ENCODE results near the gene ITIH1.
"Not testable (repeated sequence)": the region's sequence is repeated elsewhere in the genome, so short reads cannot be mapped to it uniquely, and the experiment has no call there.

Gene ITIH1

GRCh38 chr3:52774066-52774713 is 3.2 kb upstream of the ITIH1 start:
- no peak for DNase-seq (ENCODE audit: low read depth, low spot score)
- no peak overlapping the region for H3K4me3 ChIP-seq (ENCODE audit: low read depth, low read length)
- TF ChIP-seq CTCF (IDR thresholded peaks at IDR 0.05; ENCODE audit: low read depth, low read length), result no peak
- in situ Hi-C loops (cut with HindIII; ENCODE audit: low sequenced_read_pairs), result no loop called here

DNA sequence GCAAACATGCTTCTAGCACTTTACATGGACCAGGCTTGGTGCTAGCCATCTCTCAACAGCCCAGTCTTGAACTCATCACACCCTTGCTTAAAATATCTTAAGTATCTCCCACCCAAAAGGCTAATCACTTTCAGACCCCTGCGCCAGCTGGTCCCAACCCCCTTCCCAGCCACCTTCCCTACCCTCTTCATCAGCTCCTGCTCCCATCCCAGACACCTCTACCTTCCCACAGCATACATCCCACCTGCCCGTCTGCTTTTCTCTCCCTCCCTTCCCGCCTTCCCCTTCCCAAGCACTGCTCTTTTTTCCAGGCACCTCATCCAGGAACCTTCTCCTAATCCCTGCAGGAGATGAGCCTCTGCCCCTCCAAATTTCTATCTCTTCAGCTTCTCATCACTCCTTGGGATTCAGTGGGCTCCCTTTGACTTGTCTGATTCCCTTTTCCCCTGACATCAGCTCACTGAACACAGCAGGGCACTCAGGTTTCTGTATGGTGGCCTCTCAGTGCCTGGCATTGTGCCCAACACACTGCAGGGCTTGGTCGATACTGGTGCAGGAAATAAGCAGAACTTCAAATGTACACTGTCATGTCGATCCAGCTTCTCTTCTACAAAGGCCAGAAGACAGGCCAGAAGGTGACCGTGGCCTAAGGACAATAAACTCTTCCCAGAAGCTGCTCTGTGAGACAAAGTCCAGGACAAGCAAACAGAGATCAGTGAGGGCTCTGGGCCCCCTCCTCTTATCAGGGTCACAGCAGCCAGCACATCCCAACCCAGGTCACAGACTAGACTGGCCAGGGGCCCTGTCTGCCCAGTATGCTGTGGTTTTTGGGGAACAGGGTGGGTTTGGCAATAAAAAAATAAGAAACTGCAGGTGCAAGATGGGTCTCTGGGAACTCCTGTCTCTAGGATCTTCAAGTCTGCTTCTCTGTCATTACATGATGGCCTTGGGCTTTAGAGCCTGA is 2.2 kb upstream of the ITIH1 start:
- in situ Hi-C loops (cut with HindIII; ENCODE audit: low sequenced_read_pairs), result no loop called here
- H3K4me3 ChIP-seq (ENCODE audit: low read depth, low read length), result no peak overlapping the region
- DNase-seq (ENCODE audit: low read depth, low spot score), result no peak
- TF ChIP-seq CTCF (IDR thresholded peaks at IDR 0.05; ENCODE audit: low read depth, low read length), result no peak

- in situ Hi-C loops (cut with HindIII; ENCODE audit: low sequenced_read_pairs), result no loop called here
- DNase-seq (ENCODE audit: low read depth, low spot score), result no peak
- no peak for TF ChIP-seq CTCF (IDR thresholded peaks at IDR 0.05; ENCODE audit: low read depth, low read length)
- no peak overlapping the region for H3K4me3 ChIP-seq (ENCODE audit: low read depth, low read length)
These were observed 1.5 kb upstream of the ITIH1 start for GRCh38 chr3:52775877-52776276.

DNA sequence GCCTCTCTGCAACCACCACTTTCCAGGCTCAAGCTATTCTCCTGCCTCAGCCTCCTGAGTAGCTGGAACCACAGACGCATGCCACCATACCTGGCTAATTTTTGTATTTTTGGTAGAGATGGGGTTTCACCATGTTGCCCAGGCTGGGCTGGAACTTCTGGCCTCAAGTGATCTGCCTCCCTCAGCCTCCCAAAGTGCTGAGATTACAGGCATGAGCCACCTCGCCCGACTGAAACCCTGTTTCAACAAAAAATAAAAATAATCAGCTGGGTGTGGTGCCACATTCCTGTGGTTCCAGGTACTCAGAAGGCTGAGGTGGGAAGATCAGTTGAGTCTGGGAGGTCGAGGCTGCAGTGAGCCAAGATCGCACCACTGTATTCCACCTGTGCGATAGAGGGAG is 913 bp upstream of the ITIH1 start:
- in situ Hi-C loops (cut with HindIII; ENCODE audit: low sequenced_read_pairs); H3K4me3 ChIP-seq (ENCODE audit: low read depth, low read length); DNase-seq (ENCODE audit: low read depth, low spot score): not testable (repeated sequence)

- no peak for TF ChIP-seq CTCF (IDR thresholded peaks at IDR 0.05; ENCODE audit: low read depth, low read length)
- in situ Hi-C loops (cut with HindIII; ENCODE audit: low sequenced_read_pairs), result no loop called here
- DNase-seq (ENCODE audit: low read depth, low spot score), result no peak
- H3K4me3 ChIP-seq (ENCODE audit: low read depth, low read length), result no peak overlapping the region
These were observed 783 bp downstream of the ITIH1 start for GRCh38 chr3:52777959-52778805.

DNA sequence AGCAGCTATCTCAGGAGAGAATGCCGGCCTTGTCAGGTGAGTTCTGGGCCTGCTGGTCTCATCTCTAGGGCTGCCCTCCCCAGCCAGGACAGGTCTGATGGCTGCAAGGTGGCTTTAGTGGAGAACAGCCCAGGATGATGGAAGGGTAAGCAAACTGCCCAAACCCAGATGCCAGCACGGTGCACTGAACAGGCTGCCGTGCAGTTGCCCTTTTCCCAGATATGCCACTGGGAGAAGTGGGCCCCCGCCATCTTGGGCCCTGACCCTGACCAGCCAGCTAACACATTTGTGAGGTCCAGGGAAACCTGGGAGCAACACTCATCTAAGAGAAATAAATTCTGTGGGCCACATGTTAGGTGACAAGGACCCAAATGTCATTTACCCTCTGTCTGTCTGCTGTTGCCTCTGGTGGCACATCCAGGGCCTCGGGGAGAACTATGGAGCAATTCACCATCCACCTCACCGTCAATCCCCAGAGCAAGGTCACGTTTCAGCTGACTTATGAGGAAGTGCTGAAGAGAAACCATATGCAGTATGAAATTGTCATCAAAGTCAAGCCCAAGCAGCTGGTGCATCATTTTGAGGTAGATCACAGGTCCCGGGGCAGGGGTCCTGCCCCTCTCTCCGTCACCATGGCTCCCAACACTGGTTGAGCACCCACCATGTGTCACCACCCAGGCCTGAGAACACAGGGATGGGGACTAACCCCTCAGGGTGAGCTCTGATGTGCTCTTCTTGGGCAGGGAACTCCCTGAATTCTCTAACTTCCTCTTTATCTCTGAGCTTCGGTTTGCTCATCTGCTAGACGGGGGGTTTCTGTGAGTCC is 1.8 kb downstream of the ITIH1 start:
- TF ChIP-seq CTCF (IDR thresholded peaks at IDR 0.05; ENCODE audit: low read depth, low read length), result no peak
- in situ Hi-C loops (cut with HindIII; ENCODE audit: low sequenced_read_pairs), result no loop called here
- H3K4me3 ChIP-seq (ENCODE audit: low read depth, low read length), result no peak overlapping the region
- DNase-seq (ENCODE audit: low read depth, low spot score), result no peak
